Effector CD4-positive, alpha-beta T cell (primary cell): ENCODE results near the gene PHLDA1.

Experiments used
- DNase-seq: peaks from one replicate; pipeline ENCODE4 v3.0.0-alpha.2; 2020
- total RNA-seq: gene quantifications from one replicate; lab custom pipeline; 2026; lab: John Stamatoyannopoulos, UW

The PHLDA1 gene
- total RNA-seq = 62.1 reads per million, percentile 73 among the genes with 10 or more reads in this experiment

DNA sequence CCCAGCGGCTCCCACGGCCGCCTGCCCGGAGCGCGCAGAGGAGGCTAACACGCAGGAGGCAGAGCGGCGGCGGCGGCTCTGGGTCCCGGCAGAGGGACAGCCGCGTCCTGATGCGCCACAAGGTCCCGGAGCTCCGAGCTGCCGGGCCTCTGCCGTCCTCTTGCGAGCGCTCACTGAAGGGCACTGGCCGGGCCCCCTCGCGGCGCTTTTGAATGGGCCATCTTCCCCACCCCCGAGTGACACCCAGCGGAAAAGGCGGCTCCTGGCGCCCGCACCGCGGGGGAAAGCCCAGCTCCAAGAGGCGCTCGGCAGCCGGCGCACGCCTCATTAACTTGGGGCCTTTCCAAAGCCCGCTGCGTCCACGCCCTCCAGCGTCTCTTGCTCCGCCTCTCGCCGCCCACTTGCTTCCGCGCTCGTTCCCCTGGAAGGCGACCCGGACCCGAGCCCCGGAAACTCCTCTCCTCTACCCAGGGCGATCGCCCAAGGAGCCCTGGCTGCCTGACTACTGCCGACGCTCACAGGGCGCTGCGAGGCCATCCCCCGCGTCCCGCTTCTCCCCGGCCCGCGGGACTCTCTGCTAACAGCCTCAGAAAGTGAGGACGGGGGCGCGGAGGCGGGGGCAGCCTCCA lies at the start of gene PHLDA1:
TSS of gene PHLDA1 (minus strand) at position 363 of the 629 bp plus-strand sequence.
- DNase-seq = peak; percentile 87

DNA sequence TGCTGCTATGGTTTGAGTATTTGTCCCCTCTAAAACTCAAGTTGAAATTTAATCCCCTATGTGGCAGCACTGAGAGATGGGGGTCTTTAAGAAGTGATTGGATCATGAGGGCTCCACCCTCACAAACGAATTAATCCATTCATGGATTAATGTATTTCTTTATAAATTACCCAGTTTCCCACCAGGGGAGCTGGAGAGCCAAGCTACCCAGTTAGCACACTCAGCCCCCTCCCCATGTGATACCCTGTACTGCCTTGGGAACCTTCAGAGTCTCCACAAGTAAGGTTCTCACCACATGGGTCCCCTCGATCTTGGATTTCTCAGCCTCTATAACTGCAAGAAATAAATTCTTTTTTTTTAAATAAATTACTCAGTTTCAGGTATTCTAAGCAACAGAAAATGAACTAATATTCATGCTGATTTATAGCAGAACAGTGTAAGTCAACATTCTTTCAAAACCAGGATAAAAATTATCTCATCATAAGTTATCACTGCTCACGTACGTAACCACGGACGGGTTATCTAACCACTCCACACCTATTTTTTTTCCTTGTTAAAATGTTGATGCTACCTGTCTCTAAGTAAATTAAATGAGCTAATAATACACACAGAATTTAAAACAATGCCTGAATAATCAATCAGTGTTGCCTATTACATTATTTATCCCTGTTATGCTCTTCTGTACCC lies 49.3 kb upstream of the PHLDA1 start:
- DNase-seq = no peak

DNA sequence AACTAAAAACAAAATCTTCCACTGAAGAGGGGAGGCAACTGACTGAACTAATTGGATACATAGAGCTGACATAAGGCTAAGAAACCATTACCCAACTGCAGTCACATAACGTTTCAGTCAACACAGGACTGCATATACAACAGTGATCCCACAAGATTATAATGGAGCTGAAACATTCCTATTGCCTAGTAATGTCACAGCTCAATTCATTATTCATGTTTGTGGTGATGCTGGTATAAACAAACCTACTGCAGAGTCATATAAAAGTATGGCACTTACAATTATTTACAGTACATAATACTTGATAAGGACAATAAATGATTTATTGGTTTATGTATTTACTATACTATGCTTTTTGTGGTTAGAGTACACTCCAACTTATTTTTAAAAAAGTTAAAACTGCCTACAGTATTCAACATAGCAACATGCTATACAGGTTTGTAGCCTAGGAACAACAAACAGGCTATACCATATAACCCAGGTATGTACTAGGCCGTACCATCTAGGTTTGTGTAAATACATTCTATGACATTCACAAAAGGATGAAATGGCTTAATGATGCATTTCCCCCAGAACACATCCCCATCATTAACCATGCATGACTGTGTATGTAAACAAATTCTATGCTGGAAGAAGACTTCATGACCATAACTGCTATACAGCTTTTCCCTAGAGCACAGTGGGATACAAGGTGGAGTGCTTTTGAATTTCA lies 48.6 kb upstream of the PHLDA1 start:
- no peak for DNase-seq

DNA sequence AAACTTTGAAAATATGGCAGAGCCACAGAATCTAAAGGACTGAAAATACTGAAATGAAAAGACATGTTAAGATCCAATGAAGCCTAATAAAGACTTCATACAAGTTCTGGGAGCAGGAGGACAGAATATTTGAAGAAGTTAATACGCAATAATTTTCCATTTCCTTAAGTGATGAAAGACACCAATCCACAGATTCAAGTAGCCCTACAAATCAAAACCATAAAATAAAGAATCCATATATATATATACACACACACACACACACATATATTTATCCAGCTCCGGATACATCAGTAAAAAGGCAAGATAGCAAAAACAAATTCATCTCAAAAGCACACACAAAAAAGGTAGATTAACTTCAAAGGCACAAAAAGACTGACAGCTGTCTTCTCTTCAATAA lies 47.2 kb upstream of the PHLDA1 start:
- DNase-seq = no peak

DNA sequence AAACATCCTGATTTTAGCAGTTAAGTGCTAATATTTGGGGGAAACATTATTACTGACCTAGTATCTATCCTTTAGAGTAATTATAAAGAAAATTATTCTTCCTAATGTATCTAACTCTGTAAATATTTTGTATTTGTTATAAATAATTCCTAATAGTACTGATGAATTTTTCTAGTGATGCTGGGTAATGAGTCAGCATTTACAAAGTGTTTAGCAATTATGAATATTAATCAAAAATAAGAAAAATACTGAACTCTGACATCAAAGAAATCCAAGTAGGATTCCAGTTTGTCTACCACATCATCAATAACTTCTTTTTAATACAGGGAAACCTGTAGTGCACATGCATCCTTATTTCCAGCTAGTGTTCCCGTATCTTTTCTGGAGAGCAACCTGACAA lies 43.9 kb upstream of the PHLDA1 start:
- DNase-seq = no peak

DNA sequence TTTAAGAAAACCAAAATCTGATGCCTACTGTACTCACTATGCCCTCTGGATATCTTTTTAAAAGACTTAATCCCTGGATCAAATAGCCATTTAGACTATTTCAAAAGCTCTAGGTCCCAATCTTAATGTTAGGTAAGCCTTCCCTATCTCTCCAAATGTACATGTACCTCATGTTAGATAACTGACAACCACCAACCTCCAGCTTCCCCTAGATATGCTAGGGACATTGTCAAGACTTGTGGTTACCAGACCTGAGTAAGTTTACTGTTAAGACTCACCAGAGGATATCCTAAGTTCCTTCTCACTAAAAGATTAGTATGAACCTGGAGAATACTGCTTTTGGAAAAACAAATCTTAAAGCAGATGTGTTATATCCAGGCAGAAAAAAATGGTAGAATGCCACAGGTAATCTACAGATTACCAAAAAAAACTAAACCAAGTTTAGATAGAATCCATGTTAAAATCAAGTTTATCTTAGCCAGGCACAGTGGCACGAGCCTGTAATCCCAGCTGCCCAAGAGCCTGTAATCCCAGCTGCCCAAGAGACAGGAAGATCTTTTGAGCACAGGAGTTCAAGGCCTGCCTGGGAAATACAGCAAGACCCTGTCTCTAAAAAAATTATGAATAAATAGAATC lies 43.2 kb upstream of the PHLDA1 start:
- no peak for DNase-seq

DNA sequence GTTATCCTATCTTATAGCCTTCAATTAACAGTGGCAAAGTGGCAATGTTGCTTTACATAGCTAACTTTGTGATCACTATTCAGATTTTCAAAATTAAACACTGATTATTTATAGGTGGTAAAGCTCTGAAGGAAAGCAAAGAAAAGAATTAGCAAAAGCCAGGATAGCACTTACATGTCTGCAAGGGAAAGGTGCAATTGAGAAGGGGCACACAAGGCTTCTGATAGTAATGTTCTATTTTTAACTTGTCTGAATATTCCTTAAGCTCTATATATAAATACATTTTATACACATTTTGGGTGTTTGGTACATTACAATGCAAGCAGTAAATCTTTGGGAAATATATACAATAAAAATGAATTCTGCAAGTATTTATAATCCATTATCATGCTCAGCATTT lies 42.0 kb upstream of the PHLDA1 start:
- no peak for DNase-seq

DNA sequence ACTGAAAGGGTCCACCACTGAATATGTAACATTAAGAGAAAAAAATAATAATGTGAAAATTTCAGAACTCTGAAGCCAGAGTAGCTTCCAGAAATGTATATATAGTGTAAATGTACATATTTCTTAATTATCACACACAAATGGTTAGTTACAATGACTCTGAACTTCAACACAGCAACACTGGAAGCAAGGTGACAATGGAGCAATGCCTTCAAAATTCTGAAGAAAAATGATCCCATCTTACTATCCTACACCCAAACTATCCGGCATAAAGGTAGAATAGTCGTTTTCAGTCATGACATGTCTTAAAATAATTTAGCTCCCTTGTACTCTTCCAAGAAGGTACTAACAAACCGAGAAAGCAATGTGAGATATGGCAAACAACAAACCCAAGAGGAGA lies 41.0 kb upstream of the PHLDA1 start:
- no peak for DNase-seq

DNA sequence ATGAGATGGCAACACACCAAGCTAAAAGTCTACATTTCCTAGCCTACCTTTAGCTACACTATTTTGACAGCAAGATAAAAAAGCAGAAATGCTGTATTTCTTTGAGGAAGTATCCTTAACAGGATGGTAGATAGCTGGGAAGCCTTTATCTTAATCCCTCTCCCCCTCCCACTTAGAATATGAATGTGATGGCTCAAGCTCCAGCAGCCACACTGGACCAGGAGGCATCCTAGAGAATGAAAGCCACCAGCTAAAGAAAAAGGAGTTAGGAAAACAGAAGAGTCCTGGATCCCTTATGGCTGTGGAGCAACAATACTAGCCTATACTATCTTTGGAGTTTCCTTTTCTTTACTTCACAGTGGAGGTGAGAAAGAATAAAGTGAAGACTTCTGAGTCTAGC lies 37.8 kb upstream of the PHLDA1 start:
- no peak for DNase-seq

DNA sequence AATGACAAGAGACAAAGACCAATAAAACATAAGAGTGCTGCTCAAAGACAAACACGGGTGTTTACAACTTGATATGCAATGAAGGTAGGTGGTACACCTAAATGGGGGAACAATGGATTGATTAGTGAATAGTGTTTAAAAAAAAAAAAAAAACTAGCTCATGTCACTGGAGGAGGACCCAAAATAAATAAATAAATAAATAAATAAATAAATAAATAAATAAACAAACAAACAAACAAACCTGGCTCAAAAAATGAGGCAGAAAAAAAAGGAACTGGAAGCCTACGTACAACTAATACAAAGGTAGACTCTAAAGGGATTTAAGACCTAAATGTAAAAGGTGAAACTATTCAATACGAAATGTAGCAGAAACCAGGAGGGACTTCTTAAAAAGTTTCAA lies 34.3 kb upstream of the PHLDA1 start:
- DNase-seq = no peak

DNA sequence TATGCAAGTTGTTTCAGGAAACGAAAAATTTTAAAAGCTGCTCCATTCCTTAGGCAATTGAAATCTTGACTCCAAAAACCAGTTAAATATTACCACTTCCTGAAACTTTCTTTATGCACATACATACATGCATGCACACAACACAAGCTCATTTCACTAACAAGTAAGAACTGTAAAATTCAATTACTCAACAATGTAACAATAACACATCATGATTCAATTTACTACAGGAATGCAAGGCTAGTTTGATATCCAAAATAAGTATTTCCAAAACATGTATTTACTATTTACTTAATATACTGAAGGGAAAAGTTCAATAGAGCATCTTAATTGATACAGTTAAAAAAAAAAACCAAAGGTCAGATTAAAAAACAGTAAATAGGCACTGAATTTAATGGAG lies 33.3 kb upstream of the PHLDA1 start:
- DNase-seq = no peak

DNA sequence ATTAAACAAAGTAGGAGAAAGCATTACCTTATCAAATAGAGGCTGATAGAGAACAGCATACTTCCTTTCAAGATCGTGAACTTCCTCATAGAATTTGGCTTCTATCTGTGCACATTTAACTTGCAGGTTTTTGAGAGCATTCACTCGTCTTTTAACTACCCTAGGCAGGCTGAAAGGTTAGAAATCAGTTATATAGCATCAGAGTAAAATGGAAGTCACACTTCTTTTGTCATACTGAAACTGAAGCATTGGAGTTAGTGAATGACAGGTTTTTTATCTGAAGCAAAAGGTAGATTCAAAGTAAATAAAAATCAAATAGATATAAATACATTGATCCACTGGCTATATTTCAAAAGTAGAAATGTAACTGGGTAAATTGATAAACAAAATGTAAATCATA lies 28.5 kb upstream of the PHLDA1 start:
- DNase-seq = no peak

DNA sequence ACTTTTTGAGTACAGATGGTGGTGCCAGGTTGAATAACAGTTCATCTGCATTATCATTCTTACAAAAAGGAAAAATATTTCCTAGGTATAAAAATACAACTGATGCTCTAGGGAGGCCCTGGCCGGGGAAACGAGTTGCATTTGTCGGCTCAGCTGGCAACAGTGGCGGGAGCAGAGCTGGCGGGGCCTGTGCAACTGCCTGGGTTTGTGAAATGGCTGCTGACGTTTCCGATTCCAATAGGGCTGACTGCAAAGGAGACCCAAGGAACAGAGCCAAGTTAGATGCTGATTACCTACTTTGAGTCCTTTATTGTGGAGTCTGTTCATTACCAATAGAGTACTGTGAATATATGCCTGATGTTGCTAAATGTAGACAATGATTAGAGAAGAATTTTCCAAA lies 25.8 kb upstream of the PHLDA1 start:
- no peak for DNase-seq

DNA sequence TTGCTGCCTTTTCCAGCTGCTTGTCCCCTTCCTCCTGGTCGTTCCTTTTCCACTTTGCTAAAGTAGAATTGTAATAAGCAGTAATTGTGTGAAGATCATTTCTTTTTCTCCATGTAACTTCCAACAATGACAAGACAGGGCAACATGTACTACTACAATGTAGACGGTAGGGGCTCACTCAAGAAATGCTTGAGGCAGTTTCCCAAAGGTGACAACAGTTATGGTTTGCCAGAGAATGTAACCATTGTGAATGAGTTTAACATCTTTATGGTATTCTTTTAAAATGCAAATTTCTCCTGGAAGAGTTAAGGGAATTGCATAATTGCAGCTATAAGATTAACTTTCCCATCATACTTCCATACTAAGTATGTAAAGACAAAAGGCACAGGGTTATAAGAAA lies 23.8 kb upstream of the PHLDA1 start:
- no peak for DNase-seq

DNA sequence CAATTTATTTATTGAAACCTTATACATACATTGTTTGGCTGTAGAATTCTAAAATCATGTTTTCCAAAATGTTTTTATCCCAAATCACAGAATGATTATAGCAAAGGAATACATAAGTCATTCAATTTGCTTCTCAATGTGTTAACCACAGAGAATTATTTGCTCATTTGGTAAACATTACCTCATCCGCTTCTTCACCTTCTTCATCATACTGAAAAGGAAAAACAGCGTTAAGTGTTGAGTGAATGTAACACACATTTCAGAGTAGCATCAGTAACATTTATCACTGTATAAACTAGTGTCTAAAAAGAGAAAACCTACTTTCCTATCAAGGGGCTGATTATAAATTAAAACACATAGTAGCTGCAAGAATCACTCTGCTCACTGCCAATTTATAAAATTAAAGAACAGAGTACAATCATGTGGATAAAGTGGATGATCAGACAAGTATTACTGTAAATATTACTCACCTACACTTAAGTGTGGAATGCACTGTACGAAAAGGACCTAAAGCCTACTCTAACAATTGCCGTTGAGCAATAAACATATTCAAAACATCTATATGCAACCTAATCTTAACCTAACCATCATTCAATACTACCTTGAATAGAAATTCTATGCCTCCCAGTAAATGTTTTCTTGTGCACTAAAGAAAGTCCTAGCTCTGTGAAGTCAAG lies 18.1 kb upstream of the PHLDA1 start:
- DNase-seq = no peak

DNA sequence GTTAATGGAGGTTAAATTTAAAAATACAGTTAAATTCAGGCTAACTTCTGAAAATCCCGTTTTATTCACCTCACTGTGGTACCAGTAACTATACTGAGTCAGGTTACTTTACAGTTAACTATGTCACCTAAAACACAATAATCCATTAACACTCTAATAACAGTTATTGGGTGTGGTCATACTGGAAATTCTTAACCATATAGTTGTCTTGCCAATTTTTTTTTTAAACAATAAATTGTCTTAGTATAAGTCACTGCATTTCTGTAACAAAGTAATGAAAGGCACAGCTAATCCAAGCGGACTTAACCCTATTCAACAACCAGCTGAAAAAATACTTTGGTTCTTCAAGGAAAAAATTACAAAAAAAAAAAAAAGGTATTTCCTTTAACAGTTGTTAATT lies 16.2 kb upstream of the PHLDA1 start:
- no peak for DNase-seq

DNA sequence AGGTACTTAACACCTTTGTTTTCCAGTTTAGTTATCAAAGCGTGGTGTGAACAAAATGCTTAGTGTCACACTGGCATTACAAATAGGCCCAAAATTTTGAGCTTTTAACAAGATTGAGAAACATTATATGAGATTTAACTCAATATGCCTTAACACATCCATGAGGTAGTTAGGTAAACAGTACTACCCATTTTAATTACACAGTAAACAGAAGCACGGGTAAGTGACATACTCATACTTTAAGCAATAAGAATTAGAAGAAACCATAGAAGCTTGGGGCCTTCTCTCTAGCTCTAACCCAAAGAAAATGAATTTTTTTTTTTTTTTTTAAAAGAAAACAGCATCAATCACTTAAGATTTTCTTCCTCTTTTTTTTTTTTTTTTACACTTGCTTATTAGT lies 15.5 kb upstream of the PHLDA1 start:
- DNase-seq = no peak

DNA sequence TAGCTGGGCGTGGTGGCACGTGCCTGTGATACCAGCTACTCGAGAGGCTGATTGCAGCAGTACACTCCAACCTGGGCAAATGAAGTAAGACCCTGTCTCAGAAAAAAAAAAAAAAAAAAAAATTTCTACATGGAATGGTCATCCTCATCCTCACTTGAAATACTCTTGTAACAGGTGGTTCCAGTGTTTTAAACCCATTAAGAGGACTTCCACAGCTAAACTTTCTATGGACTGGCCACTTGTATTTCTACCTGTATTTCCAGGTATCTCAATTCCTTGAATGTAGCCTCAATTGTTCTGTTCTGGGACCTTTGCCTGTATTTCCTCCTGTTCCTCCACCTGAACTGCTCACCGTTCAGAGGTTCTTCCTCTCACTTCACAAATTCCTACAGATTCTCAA lies 11.8 kb upstream of the PHLDA1 start:
- no peak for DNase-seq

DNA sequence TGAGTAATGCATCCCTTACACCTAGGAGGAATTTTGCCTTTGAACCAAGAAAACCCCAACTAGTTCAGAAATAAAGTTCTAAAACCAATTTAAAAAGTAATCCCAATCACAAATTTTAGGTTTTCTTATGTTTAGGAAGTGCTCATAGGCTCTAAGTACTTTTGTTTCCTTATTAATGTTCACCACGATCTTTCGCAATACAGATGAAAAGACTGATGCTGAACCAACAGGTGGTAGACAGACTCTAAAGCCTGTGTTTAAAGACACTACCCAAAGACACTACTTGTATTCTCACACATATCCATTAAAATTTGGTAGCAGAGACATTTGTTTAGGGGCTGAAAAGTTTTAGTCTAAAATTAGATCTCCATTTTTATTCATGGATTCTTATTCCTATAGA lies 10.6 kb upstream of the PHLDA1 start:
- no peak for DNase-seq

DNA sequence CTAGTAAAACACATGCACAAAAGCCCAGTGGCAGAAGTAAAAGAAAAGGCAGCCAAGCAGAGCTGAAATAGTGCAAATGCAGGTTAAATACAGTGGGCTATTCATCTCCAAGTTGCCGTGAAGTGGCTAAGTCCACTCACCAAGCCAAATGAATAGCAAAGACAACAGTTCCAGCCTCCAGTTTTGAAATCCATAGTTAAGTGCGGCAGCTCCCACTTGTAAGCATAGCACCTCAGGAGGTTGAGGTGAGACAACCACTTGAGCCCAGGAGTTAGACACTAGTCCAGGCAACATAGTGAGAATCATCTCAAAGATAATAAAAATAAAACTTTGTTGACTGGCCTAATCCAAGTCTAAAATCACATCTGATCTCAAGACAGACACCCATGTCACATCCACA lies 9.8 kb upstream of the PHLDA1 start:
- DNase-seq = no peak

DNA sequence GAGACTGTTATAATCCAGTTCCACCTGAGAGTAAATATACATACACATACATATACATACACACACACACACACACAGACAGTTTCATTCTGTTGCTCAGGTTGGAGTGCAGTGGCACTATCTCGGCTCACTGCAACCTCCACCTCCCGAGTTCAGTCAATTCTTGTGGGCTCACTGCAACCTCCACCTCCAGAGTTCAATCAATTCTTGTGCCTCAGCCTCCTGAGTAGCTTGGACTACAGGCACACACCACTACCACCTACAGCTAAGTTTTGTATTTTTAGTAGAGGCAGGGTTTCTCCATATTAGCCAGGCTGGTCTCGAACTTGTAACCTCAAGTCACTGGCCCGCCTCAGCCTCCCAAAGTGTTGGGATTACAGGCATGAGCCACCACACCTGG lies 8.9 kb upstream of the PHLDA1 start:
- DNase-seq = no peak

DNA sequence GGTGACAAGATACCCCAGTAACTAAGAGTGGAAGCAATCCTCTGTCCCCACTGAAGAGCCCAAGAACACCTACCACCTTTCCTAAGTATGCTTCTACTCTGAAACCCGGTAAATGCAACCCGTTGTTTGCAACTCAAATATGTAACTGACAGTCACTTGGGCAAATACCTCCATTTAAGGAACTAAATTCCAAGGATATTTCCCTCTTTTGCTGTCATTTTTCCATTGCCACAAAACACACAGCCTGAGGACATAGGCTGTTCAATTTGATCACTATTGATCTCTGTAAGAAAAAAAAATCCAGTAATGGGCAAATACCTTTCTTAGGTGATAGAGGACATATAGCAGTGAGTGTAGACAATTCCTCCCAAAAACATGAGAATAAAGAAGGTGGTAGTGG lies 6.6 kb upstream of the PHLDA1 start:
- no peak for DNase-seq
